Small intestine (tissue), 7 donors: Measurements from ENCODE around the gene CWF19L1. TPM values are rescaled to one million over a fixed set of nuclear protein-coding genes. Genes with fewer than 3 reads are reported as not detected.
"Not testable (repeated sequence)": the region's sequence is repeated elsewhere in the genome, so short reads cannot be mapped to it uniquely, and the experiment has no call there.

Experiments used
- DNase-seq, 2 donors: peaks; one replicate each; pipeline versions ENCODE4 v3.0.0 to v3.0.0-alpha.2; 2013
- FAIRE-seq: peaks from 2 replicates; lab custom pipeline; 2012; peaks lifted over from hg19 to GRCh38; lab: Jason Lieb, UNC
- H3K27ac ChIP-seq, 3 donors: one replicate each; pipeline ENCODE4 v1.5.1; 2013; ENCODE audit warnings: low read length in 2 of 3, mild to moderate bottlenecking in 2 of 3, control low read depth in 1 of 3, inconsistent platforms in 1 of 3, low read depth in 1 of 3, moderate library complexity in 1 of 3
- H3K27me3 ChIP-seq, 3 donors: one replicate each; pipeline ENCODE4 v1.6.1; 2013; ENCODE audit warnings: low read length in 3 of 3, inconsistent platforms in 1 of 3; ENCODE audit not compliant: control insufficient read depth in 3 of 3, insufficient read depth in 3 of 3
- H3K36me3 ChIP-seq, 3 donors: one replicate each; pipeline ENCODE4 v1.6.1; 2013; ENCODE audit warnings: low read length in 3 of 3, inconsistent platforms in 1 of 3, low read depth in 1 of 3, mild to moderate bottlenecking in 1 of 3, moderate library complexity in 1 of 3; ENCODE audit not compliant: control insufficient read depth in 3 of 3, insufficient read depth in 2 of 3
- H3K4me1 ChIP-seq, 3 donors: one replicate each; pipeline ENCODE4 v1.6.1; 2013; ENCODE audit warnings: low read length in 2 of 3, inconsistent platforms in 1 of 3, low read depth in 1 of 3, mild to moderate bottlenecking in 1 of 3, moderate library complexity in 1 of 3; ENCODE audit not compliant: control insufficient read depth in 3 of 3, insufficient read depth in 2 of 3
- H3K4me3 ChIP-seq, 3 donors: one replicate each; pipeline ENCODE4 v1.5.1; 2013; ENCODE audit warnings: low read length in 3 of 3, control low read depth in 1 of 3, inconsistent platforms in 1 of 3, low read depth in 1 of 3, mild to moderate bottlenecking in 1 of 3, moderate library complexity in 1 of 3
- H3K9me3 ChIP-seq, 2 donors: one replicate each; pipeline ENCODE4 v1.6.1; 2013; ENCODE audit warnings: low read depth in 1 of 2, low read length in 1 of 2; ENCODE audit not compliant: control insufficient read depth in 2 of 2, insufficient read depth in 1 of 2
- WGBS, 3 donors: extraction: QIAGEN DNeasy Blood & Tissue Kit; methylation state at CpG; one replicate each; pipeline ENCODE4 v1.1.7; 2013; 5-methylcytosine and 5-hydroxymethylcytosine counted together
- polyA plus RNA-seq, 4 donors: library from polyadenylated mRNA; stranded (reverse) in 3 of 4; unstranded in 1 of 4; fragments of 200-250 nt in 3 of 4; fragments of 120-200 nt in 1 of 4; gene quantifications; one replicate each; pipeline versions ENCODE4 v1.2.1 to v1.2.3, GENCODE V29; 2013
- donor health status: healthy with polysubstance abuse.
- donor health status: control.
- donor health status: control.
- donor health status: Bipolar disorder and iron deficiency.
- donor health status: healthy.

Gene CWF19L1
- polyA plus RNA-seq, 4 donors: 10.5 to 22.3 (median 18.8) TPM

- Histone ChIP-seq H3K27ac (peak within 1 kb of the TSS; percentile 87 to 91 (median 91)), H3K9me3 (no peaks in the 10 kb centered on the region), H3K36me3 (peaks cover 2 to 9% (median 3%) of the 10 kb centered on the region in 3 donors), H3K4me1 (peaks cover 0 to 26% (median 0%) of the 10 kb centered on the region in 3 donors), H3K4me3 (peak within 1 kb of the TSS; percentile 70 to 96 (median 81)), H3K27me3 (no peaks in the 10 kb centered on the region)
- WGBS, 3 donors: 2% methylated on average over 63 of the region's 63 CpGs
- DNase-seq (peak; percentile 81 to 93), FAIRE-seq (no peak)
These were observed 18.9 kb upstream of the CWF19L1 start, which contains the start of gene BLOC1S2 for GRCh38 chr10:100286051-100287033. Gene BLOC1S2 (minus strand): TSS chr10:100286680. CDS start chr10:100286659, 21 bp downstream.

- H3K27ac ChIP-seq, H3K36me3 ChIP-seq, H3K9me3 ChIP-seq, DNase-seq, FAIRE-seq, H3K27me3 ChIP-seq: not testable (repeated sequence)
- Histone ChIP-seq H3K4me1 (peaks cover 0 to 26% (median 0%) of the 10 kb centered on the region in 3 donors), H3K4me3 (peak overlapping the region in 1 of 3 donors; percentile 96)
- WGBS, 3 donors: 84 to 90% (median 86%) methylated on average over 12 of the region's 12 CpGs
These were observed 17.9 kb upstream of the CWF19L1 start for GRCh38 chr10:100285326-100285725.

- DNase-seq (no peak), FAIRE-seq (no peak)
- H3K9me3 ChIP-seq: no peaks in the 10 kb centered on the region
- peaks cover 0 to 16% (median 0%) of the 10 kb centered on the region in 3 donors for H3K4me1 ChIP-seq
- H3K36me3 ChIP-seq: peaks cover 10 to 21% (median 11%) of the 10 kb centered on the region in 3 donors
- no peaks in the 10 kb centered on the region for H3K27me3 ChIP-seq
- WGBS, 3 donors: 94 to 99% (median 95%) methylated on average over 3 of the region's 3 CpGs
- no peak overlapping the region for H3K4me3 ChIP-seq
- H3K27ac ChIP-seq: no peak overlapping the region
These were observed 15.5 kb upstream of the CWF19L1 start for GRCh38 chr10:100282907-100283306.

GRCh38 chr10:100276971-100277370 is 9.5 kb upstream of the CWF19L1 start:
- H3K4me1 ChIP-seq, H3K4me3 ChIP-seq, H3K9me3 ChIP-seq, DNase-seq, H3K27me3 ChIP-seq, FAIRE-seq, H3K27ac ChIP-seq: not testable (repeated sequence)
- peaks cover 9 to 12% (median 9%) of the 10 kb centered on the region in 3 donors for H3K36me3 ChIP-seq
- WGBS, 3 donors: 89 to 99% (median 91%) methylated on average over 10 to 23 of the region's 31 CpGs

GRCh38 chr10:100265821-100266485 is 1.5 kb downstream of the CWF19L1 start:
- Histone ChIP-seq H3K4me1 (peaks cover 0 to 4% (median 3%) of the 10 kb centered on the region in 3 donors), H3K27ac (no peak overlapping the region), H3K9me3 (no peaks in the 10 kb centered on the region), H3K27me3 (no peaks in the 10 kb centered on the region), H3K4me3 (no peak overlapping the region), H3K36me3 (peaks cover 0 to 4% (median 0%) of the 10 kb centered on the region in 3 donors)
- no peak for FAIRE-seq
- 90 to 95% (median 92%) methylated on average over 15 of the region's 15 CpGs for WGBS, 3 donors
- no peak for DNase-seq

- FAIRE-seq (no peak), DNase-seq (no peak)
- no peak overlapping the region for H3K27ac ChIP-seq
- WGBS, 3 donors: 94 to 96% (median 94%) methylated on average over 3 of the region's 3 CpGs
- no peak overlapping the region for H3K4me3 ChIP-seq
- H3K36me3 ChIP-seq: peaks cover 4 to 33% (median 11%) of the 10 kb centered on the region in 3 donors
- no peaks in the 10 kb centered on the region for H3K9me3 ChIP-seq
- H3K4me1 ChIP-seq: no peaks in the 10 kb centered on the region
- no peaks in the 10 kb centered on the region for H3K27me3 ChIP-seq
These were observed 13.2 kb downstream of the CWF19L1 start for GRCh38 chr10:100254191-100254590.

GRCh38 chr10:100253041-100253440 is 14.4 kb downstream of the CWF19L1 start:
- Histone ChIP-seq H3K4me1 (no peaks in the 10 kb centered on the region), H3K9me3 (no peaks in the 10 kb centered on the region), H3K27me3 (no peaks in the 10 kb centered on the region), H3K27ac (no peak overlapping the region), H3K4me3 (no peak overlapping the region), H3K36me3 (peaks cover 4 to 39% (median 13%) of the 10 kb centered on the region in 3 donors)
- 95 to 96% (median 95%) methylated on average over 5 of the region's 5 CpGs for WGBS, 3 donors
- FAIRE-seq (no peak), DNase-seq (no peak)

GRCh38 chr10:100248820-100249219 is 18.6 kb downstream of the CWF19L1 start:
- WGBS, 3 donors: 95 to 97% (median 97%) methylated on average over 7 of the region's 7 CpGs
- H3K27me3 ChIP-seq: no peaks in the 10 kb centered on the region
- no peak for DNase-seq
- H3K27ac ChIP-seq: no peak overlapping the region
- no peak for FAIRE-seq
- H3K9me3 ChIP-seq: no peaks in the 10 kb centered on the region
- no peaks in the 10 kb centered on the region for H3K4me1 ChIP-seq
- peaks cover 10 to 35% (median 24%) of the 10 kb centered on the region in 3 donors for H3K36me3 ChIP-seq
- H3K4me3 ChIP-seq: no peak overlapping the region
